ENCODE measurements around the gene CENPS. TPM values are rescaled to one million over a fixed set of nuclear protein-coding genes. Genes with fewer than 3 reads are reported as not detected.
A peak's percentile ranks its signal among the peaks of the same experiment; 100 is the strongest.
"Not testable (repeated sequence)": the region's sequence is repeated elsewhere in the genome, so short reads cannot be mapped to it uniquely, and the experiment has no call there.

CENPS gene
- total RNA-seq, 4 donors from 2014 or later = 6.8 to 94.1 (median 11.8) TPM

GRCh38 chr1:10424034-10424433 lies 6.2 kb upstream of the CENPS start:
- TF ChIP-seq CTCF (IDR thresholded peaks at IDR 0.05) (no peak), POLR2A (IDR thresholded peaks at IDR 0.05) (no peak)
- peak in 1 of 3 donors; percentile 49 for DNase-seq
- H3K36me3 ChIP-seq = peaks cover 0 to 24% (median 0%) of the 10 kb centered on the region in 3 donors
- peaks cover 0 to 6% (median 0%) of the 10 kb centered on the region in 4 donors for H3K4me1 ChIP-seq
- no peak overlapping the region for H3K27ac ChIP-seq
- H3K4me3 ChIP-seq = no peak overlapping the region
- H3K27me3 ChIP-seq = no peaks in the 10 kb centered on the region
- H3K9me3 ChIP-seq = no peaks in the 10 kb centered on the region

- no peak overlapping the region for H3K4me3 ChIP-seq
- peak in 2 of 3 donors; percentile 57 to 75 for DNase-seq
- H3K9me3 ChIP-seq = no peaks in the 10 kb centered on the region
- H3K36me3 ChIP-seq = peaks cover 0 to 18% (median 0%) of the 10 kb centered on the region in 3 donors
- H3K27ac ChIP-seq = no peak overlapping the region
- H3K27me3 ChIP-seq = no peaks in the 10 kb centered on the region
- no peak for TF ChIP-seq POLR2A (IDR thresholded peaks at IDR 0.05)
- no peak for TF ChIP-seq CTCF (IDR thresholded peaks at IDR 0.05)
- H3K4me1 ChIP-seq = peaks cover 0 to 8% (median 1%) of the 10 kb centered on the region in 4 donors
Measured at GRCh38 chr1:10424651-10425050, 5.6 kb upstream of the CENPS start.

GRCh38 chr1:10425826-10426534 lies 4.3 kb upstream of the CENPS start:
- peak in 1 of 2 donors; percentile 48 for TF ChIP-seq POLR2A (IDR thresholded peaks at IDR 0.05)
- not testable (repeated sequence) for DNase-seq, H3K27me3 ChIP-seq, H3K9me3 ChIP-seq, H3K4me3 ChIP-seq, H3K36me3 ChIP-seq, H3K27ac ChIP-seq
- H3K4me1 ChIP-seq = peaks cover 0 to 13% (median 5%) of the 10 kb centered on the region in 4 donors

GRCh38 chr1:10426535-10426848 lies 3.7 kb upstream of the CENPS start:
- H3K36me3 ChIP-seq, DNase-seq, H3K27me3 ChIP-seq, H3K9me3 ChIP-seq, H3K27ac ChIP-seq, H3K4me3 ChIP-seq: not testable (repeated sequence)
- peaks cover 0 to 17% (median 9%) of the 10 kb centered on the region in 4 donors for H3K4me1 ChIP-seq

- TF ChIP-seq CTCF (IDR thresholded peaks at IDR 0.05) (no peak), POLR2A (IDR thresholded peaks at IDR 0.05) (no peak)
- peaks cover 0 to 24% (median 9%) of the 10 kb centered on the region in 4 donors for H3K4me1 ChIP-seq
- H3K27me3 ChIP-seq = no peaks in the 10 kb centered on the region
- no peak overlapping the region for H3K27ac ChIP-seq
- no peaks in the 10 kb centered on the region for H3K9me3 ChIP-seq
- no peak for DNase-seq
- no peak overlapping the region for H3K4me3 ChIP-seq
- no peaks in the 10 kb centered on the region for H3K36me3 ChIP-seq
Measured at GRCh38 chr1:10428984-10429383, 1.2 kb upstream of the CENPS start.

- H3K9me3 ChIP-seq = no peaks in the 10 kb centered on the region
- DNase-seq = peak in 1 of 3 donors; percentile 30
Measured at GRCh38 chr1:10429868-10430215, 391 bp upstream of the CENPS start.

More at GRCh38 chr1:10429868-10430215, 391 bp upstream of the CENPS start:
- peak overlapping the region; percentile 56 to 78 (median 65) for H3K4me3 ChIP-seq
- H3K36me3 ChIP-seq = no peaks in the 10 kb centered on the region
- H3K27me3 ChIP-seq = no peaks in the 10 kb centered on the region
- H3K27ac ChIP-seq = peak overlapping the region; percentile 33 to 83 (median 70)
- TF ChIP-seq CTCF (IDR thresholded peaks at IDR 0.05) (no peak), POLR2A (IDR thresholded peaks at IDR 0.05) (no peak)
- peaks cover 0 to 24% (median 9%) of the 10 kb centered on the region in 4 donors for H3K4me1 ChIP-seq

All from Peyer's patch (tissue), 4 donors.